ENCODE data around the gene SOX14.
A peak's percentile ranks its signal among the peaks of the same experiment; 100 is the strongest.

SOX14 gene

GRCh38 chr3:137767538-137768360 lies 3.6 kb downstream of the SOX14 start:
- no peak for DNase-seq
- intact Hi-C loops (cut with DNase I), result no loop called here

GRCh38 chr3:137768361-137769321 lies 4.5 kb downstream of the SOX14 start:
- DNase-seq, result peak in 1 of 10 donors; percentile 72
- intact Hi-C loops (cut with DNase I), result no loop called here

GRCh38 chr3:137769322-137770065 lies 5.4 kb downstream of the SOX14 start:
- intact Hi-C loops (cut with DNase I), result no loop called here
- no peak for DNase-seq

- peak in 2 of 10 donors; percentile 40 to 78 for DNase-seq
- intact Hi-C loops (cut with DNase I), result no loop called here
Measured at GRCh38 chr3:137770066-137770834, 6.1 kb downstream of the SOX14 start.

- intact Hi-C loops (cut with DNase I), result no loop called here
- peak in 2 of 10 donors; percentile 59 to 79 for DNase-seq
Measured at GRCh38 chr3:137770835-137771399, 6.8 kb downstream of the SOX14 start.

- peak in 1 of 10 donors; percentile 67 for DNase-seq
- intact Hi-C loops (cut with DNase I), result no loop called here
Measured at GRCh38 chr3:137771401-137772213, 7.5 kb downstream of the SOX14 start.

GRCh38 chr3:137772214-137772955 lies 8.3 kb downstream of the SOX14 start:
- no peak for DNase-seq
- intact Hi-C loops (cut with DNase I), result no loop called here

- intact Hi-C loops (cut with DNase I), result no loop called here
- DNase-seq, result no peak
Measured at GRCh38 chr3:137778941-137779340, 14.8 kb downstream of the SOX14 start.

- no peak for DNase-seq
Measured at GRCh38 chr3:137787529-137787928, 23.4 kb downstream of the SOX14 start.

GRCh38 chr3:137789236-137789635 lies 25.1 kb downstream of the SOX14 start:
- intact Hi-C loops (cut with DNase I), result no loop called here

More at GRCh38 chr3:137787529-137787928, 23.4 kb downstream of the SOX14 start:
- intact Hi-C loops (cut with DNase I), result no loop called here

GRCh38 chr3:137792626-137793271 lies 28.6 kb downstream of the SOX14 start:
- DNase-seq, result no peak
- intact Hi-C loops (cut with DNase I), result no loop called here

More at GRCh38 chr3:137789236-137789635, 25.1 kb downstream of the SOX14 start:
- no peak for DNase-seq

GRCh38 chr3:137796993-137797392 lies 32.9 kb downstream of the SOX14 start:
- intact Hi-C loops (cut with DNase I), result no loop called here
- DNase-seq, result no peak

- intact Hi-C loops (cut with DNase I), result no loop called here
- no peak for DNase-seq
Measured at GRCh38 chr3:137803215-137803614, 39.1 kb downstream of the SOX14 start.

GRCh38 chr3:137807998-137808397 lies 43.9 kb downstream of the SOX14 start:
- no peak for DNase-seq
- intact Hi-C loops (cut with DNase I), result no loop called here

- DNase-seq, result no peak
- intact Hi-C loops (cut with DNase I), result no loop called here
Measured at GRCh38 chr3:137809509-137809908, 45.4 kb downstream of the SOX14 start.

GRCh38 chr3:137812023-137812422 lies 47.9 kb downstream of the SOX14 start:
- intact Hi-C loops (cut with DNase I), result no loop called here
- DNase-seq, result no peak

GRCh38 chr3:137815251-137815650 lies 51.1 kb downstream of the SOX14 start:
- intact Hi-C loops (cut with DNase I), result no loop called here
- peak in 1 of 10 donors; percentile 72 for DNase-seq

Data from posterior cingulate gyrus (tissue), 11 donors.